ENCODE results near the gene MAP3K13.

- TF ChIP-seq ATF3 (CRISPR knock-in tag; conservative IDR thresholded peaks at IDR 0.05) (no peak), FOXJ3 (CRISPR knock-in tag; IDR thresholded peaks at IDR 0.05; ENCODE audit: borderline replicate concordance) (no peak), ATF1 (CRISPR knock-in tag; IDR thresholded peaks at IDR 0.05) (no peak), ZNF512 (CRISPR knock-in tag; IDR thresholded peaks at IDR 0.05; ENCODE audit: borderline replicate concordance) (no peak), CTCF (IDR thresholded peaks at IDR 0.05) (no peak), MAX (CRISPR knock-in tag; IDR thresholded peaks at IDR 0.05) (no peak)
These were observed 36.8 kb upstream of the MAP3K13 start for GRCh38 chr3:185325946-185326791.

All from WTC11 (cell line).